Body of pancreas (tissue), 4 donors: Measurements from ENCODE around the gene BACH2.

Experiments used
- CTCF ChIP-seq, 7 experiments: fragments of 450-650 bp in 4 of 7; fragments of 200-600 bp in 3 of 7; sonication (generic) in 3 of 7; IDR thresholded peaks; one replicate each; pipeline ENCODE4 v1.5.1; 2016 to 2019; ENCODE audit warnings: antibody characterized with exemption in 7 of 7
- POLR2A ChIP-seq, 3 donors: fragments of 450-650 bp; IDR thresholded peaks; one replicate each; pipeline ENCODE4 v1.6.1; 2016; ENCODE audit warnings: antibody characterized with exemption in 3 of 3, mild to moderate bottlenecking in 2 of 3

GRCh38 chr6:89979481-89980119, 317.0 kb downstream of the BACH2 start:
- TF ChIP-seq POLR2A (IDR thresholded peaks at IDR 0.05) (no peak), CTCF (IDR thresholded peaks at IDR 0.05) (no peak)
